HG03064 (cell line): ENCODE data around the gene CEACAM3.
A peak's percentile ranks its signal among the peaks of the same experiment; 100 is the strongest.

Experiments used
- ATAC-seq: cut with Tn5 transposase; IDR thresholded peaks from one replicate; pipeline ENCODE4 v1.9.1; 2021; ENCODE audit warnings: low read depth; ENCODE audit not compliant: unreplicated experiment

The CEACAM3 gene

DNA sequence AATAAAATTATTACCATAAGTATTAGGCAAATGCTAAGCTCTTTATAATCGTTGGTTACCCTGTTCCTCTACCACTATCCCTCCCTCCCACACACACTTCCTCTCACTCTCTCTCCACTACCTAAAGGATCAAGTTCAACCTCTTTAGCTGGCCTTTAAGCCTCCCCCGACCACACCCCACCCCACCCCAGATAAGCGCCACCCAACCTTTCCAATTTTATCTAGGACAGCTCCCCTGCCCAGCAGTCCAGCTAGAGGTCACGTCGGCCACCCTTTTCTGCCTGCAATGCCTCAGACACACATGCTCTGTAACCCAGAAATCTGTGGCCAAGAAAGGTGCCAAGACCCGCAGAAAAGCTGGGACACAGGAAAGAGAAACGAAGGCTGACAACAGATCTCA lies 47.0 kb downstream of the CEACAM3 start:
- ATAC-seq, result no peak

DNA sequence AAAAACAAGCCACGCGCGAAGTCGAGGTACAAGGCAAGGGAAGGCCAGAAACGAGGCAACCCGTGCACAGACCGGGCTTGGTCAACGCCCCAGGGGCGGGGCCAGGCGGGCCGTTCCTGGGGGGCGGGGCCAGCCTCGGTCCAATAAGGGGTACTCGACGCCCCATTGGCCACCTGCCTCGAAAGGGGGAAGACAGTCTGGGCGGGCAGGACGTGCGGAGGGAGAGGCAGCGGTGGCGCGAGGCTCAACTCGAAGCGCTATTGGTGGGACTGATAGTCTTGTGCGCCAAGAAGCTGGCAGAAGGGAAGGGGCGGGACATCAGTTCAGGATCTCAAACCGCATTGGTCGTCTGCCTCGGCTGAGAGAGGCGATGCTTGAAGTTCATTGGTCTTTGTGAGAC lies 48.2 kb downstream of the CEACAM3 start, which contains the start of gene LYPD4:
Gene LYPD4, minus strand, starts transcription at position 83 of the 400 bp plus-strand sequence. CDS start 5,398 bp downstream, outside the sequence.
- no peak for ATAC-seq

DNA sequence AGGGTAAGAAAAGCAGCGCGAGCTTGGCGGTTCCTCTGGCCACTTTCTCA lies 48.4 kb downstream of the CEACAM3 start, which contains the start of gene DMRTC2:
Gene DMRTC2, plus strand, starts transcription at position 42 of the 50 bp plus-strand sequence. CDS start 2,387 bp downstream, outside the sequence.
- no peak for ATAC-seq

DNA sequence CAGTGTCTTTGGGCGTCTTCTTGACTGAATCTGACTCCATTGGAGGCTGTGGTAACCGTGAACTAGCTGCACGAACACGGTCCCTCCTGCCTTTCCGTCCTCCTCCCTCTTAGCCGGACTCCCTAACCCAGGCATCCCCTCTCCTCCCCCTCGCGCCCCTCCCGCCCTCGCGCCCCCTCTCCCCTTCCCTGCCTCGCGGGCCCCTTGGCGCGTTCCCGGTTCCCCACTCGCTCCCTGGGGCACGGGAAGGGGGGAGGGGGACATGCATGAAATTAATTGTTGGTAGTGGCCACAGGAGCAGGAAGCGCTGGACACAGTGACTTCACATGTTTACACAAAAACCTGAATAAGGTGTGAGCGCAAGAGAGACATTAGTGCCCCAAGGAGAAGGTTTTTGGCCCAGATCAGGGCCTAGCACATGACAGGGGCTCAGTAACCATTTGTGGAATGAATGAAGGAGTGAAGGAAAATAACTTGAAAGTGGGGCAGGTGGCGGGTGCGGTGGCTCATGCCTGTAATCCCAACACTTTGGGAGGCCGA lies 48.7 kb downstream of the CEACAM3 start:
- ATAC-seq, result no peak

DNA sequence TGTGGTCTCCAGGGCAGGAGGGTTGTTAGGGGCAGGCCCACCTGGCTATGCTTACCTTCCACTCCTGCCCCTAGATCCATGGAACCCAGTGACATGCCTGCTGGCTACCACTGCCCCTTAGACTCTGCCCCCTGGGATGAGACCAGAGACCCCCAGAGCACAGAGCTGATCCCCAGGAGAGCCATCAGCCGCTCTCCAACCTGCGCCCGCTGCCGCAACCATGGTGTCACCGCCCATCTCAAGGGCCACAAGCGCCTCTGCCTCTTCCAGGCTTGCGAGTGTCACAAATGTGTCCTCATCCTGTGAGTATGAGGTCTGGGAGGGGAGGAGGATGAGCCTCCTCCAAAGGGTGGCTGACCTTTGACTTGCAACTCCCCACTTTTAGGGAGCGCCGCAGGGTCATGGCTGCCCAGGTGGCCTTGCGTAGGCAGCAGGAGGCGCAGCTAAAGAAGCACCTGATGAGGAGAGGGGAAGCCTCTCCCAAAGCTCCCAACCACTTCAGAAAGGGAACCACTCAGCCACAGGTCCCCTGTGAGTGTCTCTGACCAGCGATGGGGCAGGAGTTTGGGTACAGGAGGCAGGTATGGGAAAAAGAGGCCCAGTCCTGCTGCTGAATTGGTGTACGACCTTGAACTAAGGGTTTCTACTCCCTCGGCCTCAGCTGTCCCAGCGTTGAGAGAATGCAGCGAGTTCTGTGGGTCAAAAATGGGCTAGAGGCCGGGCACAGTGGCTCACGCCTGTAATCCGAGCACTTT lies 51.1 kb downstream of the CEACAM3 start:
- ATAC-seq, result no peak

DNA sequence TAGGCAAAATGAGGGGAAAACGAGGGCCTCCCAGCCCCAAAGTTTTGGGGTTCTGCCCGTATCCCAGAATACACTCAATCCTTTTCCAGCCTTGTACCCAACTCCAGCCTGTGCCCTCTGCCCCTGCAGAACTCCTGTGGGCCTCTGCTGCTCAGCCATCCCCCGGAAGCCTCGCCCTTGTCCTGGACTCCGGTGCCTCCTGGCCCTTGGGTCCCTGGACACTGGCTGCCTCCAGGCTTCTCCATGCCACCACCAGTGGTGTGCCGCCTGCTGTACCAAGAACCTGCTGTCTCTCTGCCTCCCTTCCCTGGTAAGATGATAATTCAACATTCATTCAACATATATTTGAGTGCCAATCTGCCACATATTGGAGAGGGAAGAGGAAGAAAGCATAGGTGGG lies 52.3 kb downstream of the CEACAM3 start:
- ATAC-seq, result no peak

- no peak for ATAC-seq
These were observed 52.7 kb downstream of the CEACAM3 start for GRCh38 chr19:41849067-41849466.

GRCh38 chr19:41850381-41850780 lies 54.0 kb downstream of the CEACAM3 start:
- ATAC-seq, result no peak

DNA sequence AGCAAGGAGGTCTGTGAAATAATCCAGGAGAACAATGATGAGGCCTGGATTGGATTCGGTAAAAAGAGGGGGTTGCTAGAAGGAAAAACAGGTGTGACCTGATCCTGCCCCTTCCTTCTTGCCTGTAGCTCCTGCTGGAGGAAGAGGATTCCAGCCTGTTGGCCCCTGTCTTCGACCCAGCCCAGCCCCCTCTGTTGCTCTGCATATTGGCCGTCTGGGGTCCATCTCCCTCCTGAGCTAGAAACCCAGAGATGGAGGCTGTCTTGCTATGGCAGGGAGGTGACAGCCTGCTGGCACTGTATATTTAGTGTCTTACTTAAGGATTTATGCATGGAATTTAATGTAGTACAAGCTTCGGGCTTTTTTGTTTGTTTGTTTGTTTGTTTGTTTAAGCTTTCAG lies 55.1 kb downstream of the CEACAM3 start:
- no peak for ATAC-seq

DNA sequence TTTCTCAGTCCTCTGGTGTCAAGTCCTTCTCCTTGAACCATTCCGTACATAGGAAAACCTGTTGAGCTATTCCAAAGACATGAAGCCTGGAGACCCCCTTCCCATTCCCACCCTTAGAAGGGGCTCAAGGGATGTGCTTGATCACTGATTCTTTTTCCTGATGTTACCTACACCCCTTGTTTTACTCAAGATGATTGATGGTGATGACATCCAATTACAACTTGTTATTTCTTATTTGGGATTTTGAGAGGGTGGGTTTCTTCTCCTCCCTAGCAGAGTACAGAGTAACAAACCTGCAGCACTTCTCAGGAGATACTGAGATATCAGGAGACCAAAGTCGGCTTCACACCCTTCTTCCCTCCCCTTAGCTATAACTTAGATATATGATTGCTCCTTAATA lies 57.0 kb downstream of the CEACAM3 start:
- ATAC-seq, result no peak

DNA sequence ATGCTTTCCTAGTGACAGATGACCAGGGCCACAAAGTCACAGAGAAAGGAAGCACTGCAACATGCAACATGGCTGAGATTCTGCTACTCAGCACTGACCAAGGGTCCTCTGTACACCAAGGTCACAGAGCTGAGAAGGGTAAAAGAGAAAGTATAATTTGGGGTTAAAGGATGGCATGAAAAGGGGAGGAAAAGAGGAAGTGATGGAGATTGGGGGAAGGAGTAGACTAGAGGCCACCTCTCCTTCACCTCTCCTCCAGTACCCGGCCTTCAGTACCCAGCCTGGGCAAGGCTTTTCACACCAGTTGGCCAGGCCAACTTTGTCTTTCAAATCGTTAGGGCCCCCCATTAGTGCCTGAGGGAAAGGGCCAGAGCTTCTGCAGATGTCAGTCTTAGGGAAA lies 57.4 kb downstream of the CEACAM3 start:
- ATAC-seq, result no peak

- no peak for ATAC-seq
These were observed 62.8 kb downstream of the CEACAM3 start for GRCh38 chr19:41859213-41859617.

- peak; percentile 71 for ATAC-seq
These were observed 63.4 kb downstream of the CEACAM3 start, which contains the start of gene RPS19 for GRCh38 chr19:41859618-41860418. TSS of gene RPS19 (plus strand) at chr19:41860255. CDS start at chr19:41860775, 520 bp downstream.

- no peak for ATAC-seq
These were observed 64.2 kb downstream of the CEACAM3 start for GRCh38 chr19:41860419-41861115.
